ENCODE measurements around the gene SWT1.
"Not testable (repeated sequence)": the region's sequence is repeated elsewhere in the genome, so short reads cannot be mapped to it uniquely, and the experiment has no call there.

The SWT1 gene

GRCh38 chr1:185244015-185244747 lies 87.2 kb downstream of the SWT1 start:
- no peak overlapping the region for H3K27ac Mint-ChIP-seq
- H3K27me3 Mint-ChIP-seq, result no peaks in the 10 kb centered on the region
- peak; percentile 28 for DNase-seq

GRCh38 chr1:185245466-185245865 lies 88.5 kb downstream of the SWT1 start:
- no peaks in the 10 kb centered on the region for H3K9me3 Mint-ChIP-seq
- CTCF ChIA-PET, result no interaction called here
- H3K4me1 Mint-ChIP-seq, result no peaks in the 10 kb centered on the region
- no peak for DNase-seq
- no peak overlapping the region for H3K4me3 Mint-ChIP-seq
- no peak overlapping the region for H3K27ac Mint-ChIP-seq
- H3K27me3 Mint-ChIP-seq, result no peaks in the 10 kb centered on the region
- H3K36me3 Mint-ChIP-seq, result no peaks in the 10 kb centered on the region

More at GRCh38 chr1:185244015-185244747, 87.2 kb downstream of the SWT1 start:
- CTCF ChIA-PET, result interaction anchor here (0.6 kb wide), 1 partner anchor 74 kb away, joined by 3 read pairs; no protein-coding TSS in a partner anchor
- no peaks in the 10 kb centered on the region for H3K9me3 Mint-ChIP-seq
- peaks cover 7% of the 10 kb centered on the region for H3K4me1 Mint-ChIP-seq
- no peak overlapping the region for H3K4me3 Mint-ChIP-seq
- H3K36me3 Mint-ChIP-seq, result no peaks in the 10 kb centered on the region

DNA sequence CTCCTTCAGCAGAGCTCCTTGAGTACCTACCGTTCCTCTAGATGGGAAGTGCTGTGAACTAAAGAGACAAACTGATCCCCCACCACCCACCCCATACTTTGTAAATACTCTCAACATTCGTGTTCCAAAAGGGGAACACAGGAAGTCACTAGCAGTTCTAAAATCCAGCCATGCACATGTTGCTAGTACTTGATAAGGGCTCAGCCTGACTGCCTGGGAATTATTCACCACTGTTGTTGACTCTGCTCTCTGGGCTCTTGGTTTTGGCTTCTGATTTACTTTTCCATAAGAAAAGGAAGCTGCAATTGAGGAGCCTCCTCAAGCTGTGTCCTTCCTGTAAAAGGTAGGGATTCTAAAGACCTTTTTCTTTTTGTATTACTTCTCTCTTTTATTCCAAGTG lies 92.6 kb downstream of the SWT1 start:
- H3K27ac Mint-ChIP-seq, result no peak overlapping the region
- no peak overlapping the region for H3K4me3 Mint-ChIP-seq
- CTCF ChIA-PET, result no interaction called here
- H3K9me3 Mint-ChIP-seq, result no peaks in the 10 kb centered on the region
- H3K27me3 Mint-ChIP-seq, result no peaks in the 10 kb centered on the region
- H3K36me3 Mint-ChIP-seq, result no peaks in the 10 kb centered on the region
- H3K4me1 Mint-ChIP-seq, result no peaks in the 10 kb centered on the region
- DNase-seq, result no peak

- Mint-ChIP-seq H3K9me3 (peaks cover 4% of the 10 kb centered on the region), H3K4me1 (no peaks in the 10 kb centered on the region), H3K27me3 (no peaks in the 10 kb centered on the region), H3K36me3 (peaks cover 4% of the 10 kb centered on the region), H3K27ac (no peak overlapping the region), H3K4me3 (no peak overlapping the region)
- CTCF ChIA-PET, result interaction anchor here (1.2 kb wide), 1 partner anchor 15 kb away, joined by 3 read pairs; no protein-coding TSS in a partner anchor
- no peak for DNase-seq
Observed at GRCh38 chr1:185250063-185250462, 93.1 kb downstream of the SWT1 start.

DNA sequence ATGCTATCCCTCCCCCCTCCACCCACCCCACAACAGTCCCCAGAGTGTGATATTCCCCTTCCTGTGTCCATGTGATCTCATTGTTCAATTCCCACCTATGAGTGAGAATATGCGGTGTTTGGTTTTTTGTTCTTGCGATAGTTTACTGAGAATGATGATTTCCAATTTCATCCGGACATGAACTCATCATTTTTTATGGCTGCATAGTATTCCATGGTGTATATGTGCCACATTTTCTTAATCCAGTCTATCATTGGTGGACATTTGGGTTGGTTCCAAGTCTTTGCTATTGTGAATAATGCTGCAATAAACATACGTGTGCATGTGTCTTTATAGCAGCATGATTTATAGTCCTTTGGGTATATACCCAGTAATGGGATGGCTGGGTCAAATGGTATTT lies 95.0 kb downstream of the SWT1 start:
- H3K27ac Mint-ChIP-seq, CTCF ChIA-PET, H3K4me3 Mint-ChIP-seq: not testable (repeated sequence)

DNA sequence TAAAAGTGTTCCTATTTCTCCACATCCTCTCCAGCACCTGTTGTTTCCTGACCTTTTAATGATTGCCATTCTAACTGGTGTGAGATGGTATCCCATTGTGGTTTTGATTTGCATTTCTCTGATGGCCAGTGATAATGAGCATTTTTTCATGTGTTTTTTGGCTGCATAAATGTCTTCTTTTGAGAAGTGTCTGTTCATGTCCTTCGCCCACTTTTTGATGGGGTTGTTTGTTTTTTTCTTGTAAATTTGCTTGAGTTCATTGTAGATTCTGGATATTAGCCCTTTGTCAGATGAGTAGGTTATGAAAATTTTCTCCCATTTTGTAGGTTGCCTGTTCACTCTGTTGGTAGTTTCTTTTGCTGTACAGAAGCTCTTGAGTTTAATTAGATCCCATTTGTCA lies 95.4 kb downstream of the SWT1 start:
- H3K27me3 Mint-ChIP-seq, H3K27ac Mint-ChIP-seq, DNase-seq, CTCF ChIA-PET, H3K4me1 Mint-ChIP-seq, H3K4me3 Mint-ChIP-seq, H3K36me3 Mint-ChIP-seq, H3K9me3 Mint-ChIP-seq: not testable (repeated sequence)

More for the DNA sequence above, 95.0 kb downstream of the SWT1 start:
- not testable (repeated sequence) for H3K4me1 Mint-ChIP-seq, H3K27me3 Mint-ChIP-seq, H3K36me3 Mint-ChIP-seq, H3K9me3 Mint-ChIP-seq, DNase-seq

- H3K4me3 Mint-ChIP-seq, H3K9me3 Mint-ChIP-seq, CTCF ChIA-PET, H3K27me3 Mint-ChIP-seq, DNase-seq, H3K27ac Mint-ChIP-seq, H3K36me3 Mint-ChIP-seq: not testable (repeated sequence)
- H3K4me1 Mint-ChIP-seq, result peaks cover 22% of the 10 kb centered on the region
Observed at GRCh38 chr1:185255595-185255994, 98.6 kb downstream of the SWT1 start.

GRCh38 chr1:185257116-185257949 lies 100.4 kb downstream of the SWT1 start:
- DNase-seq, H3K9me3 Mint-ChIP-seq, H3K27me3 Mint-ChIP-seq, H3K36me3 Mint-ChIP-seq, CTCF ChIA-PET: not testable (repeated sequence)
- Mint-ChIP-seq H3K4me1 (peaks cover 22% of the 10 kb centered on the region), H3K4me3 (peak overlapping the region; percentile 45), H3K27ac (peak overlapping the region; percentile 76)

DNA sequence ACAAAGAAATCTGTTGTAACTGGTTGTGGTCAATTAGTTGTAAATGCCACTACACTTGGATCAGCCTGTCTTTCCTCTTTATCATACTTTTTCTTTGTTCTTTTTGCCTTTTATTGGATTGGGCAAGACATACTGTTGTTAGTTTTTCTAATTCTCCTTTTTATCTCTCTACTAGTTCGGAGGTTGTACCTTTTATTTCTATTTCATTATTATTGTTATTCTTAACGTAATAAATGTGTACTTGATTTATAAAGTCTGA lies 100.9 kb downstream of the SWT1 start:
- peaks cover 22% of the 10 kb centered on the region for H3K4me1 Mint-ChIP-seq
- H3K27ac Mint-ChIP-seq, result peak overlapping the region; percentile 62
- no peaks in the 10 kb centered on the region for H3K27me3 Mint-ChIP-seq
- CTCF ChIA-PET, result no interaction called here
- H3K4me3 Mint-ChIP-seq, result no peak overlapping the region
- DNase-seq, result no peak
- peaks cover 6% of the 10 kb centered on the region for H3K36me3 Mint-ChIP-seq
- peaks cover 4% of the 10 kb centered on the region for H3K9me3 Mint-ChIP-seq

GRCh38 chr1:185258676-185259075 lies 101.7 kb downstream of the SWT1 start:
- H3K27ac Mint-ChIP-seq, result no peak overlapping the region
- no peak for DNase-seq
- peaks cover 6% of the 10 kb centered on the region for H3K36me3 Mint-ChIP-seq
- CTCF ChIA-PET, result no interaction called here
- H3K27me3 Mint-ChIP-seq, result no peaks in the 10 kb centered on the region
- H3K4me1 Mint-ChIP-seq, result peaks cover 22% of the 10 kb centered on the region
- no peak overlapping the region for H3K4me3 Mint-ChIP-seq
- H3K9me3 Mint-ChIP-seq, result peaks cover 4% of the 10 kb centered on the region

- H3K4me1 Mint-ChIP-seq, result peaks cover 22% of the 10 kb centered on the region
- CTCF ChIA-PET, result no interaction called here
- H3K9me3 Mint-ChIP-seq, result no peaks in the 10 kb centered on the region
- no peaks in the 10 kb centered on the region for H3K27me3 Mint-ChIP-seq
- H3K27ac Mint-ChIP-seq, result no peak overlapping the region
- DNase-seq, result no peak
- peaks cover 2% of the 10 kb centered on the region for H3K36me3 Mint-ChIP-seq
- H3K4me3 Mint-ChIP-seq, result no peak overlapping the region
Observed at GRCh38 chr1:185260611-185261010, 103.6 kb downstream of the SWT1 start.

- H3K27ac Mint-ChIP-seq, result no peak overlapping the region
- CTCF ChIA-PET, result no interaction called here
- H3K9me3 Mint-ChIP-seq, result no peaks in the 10 kb centered on the region
- no peak for DNase-seq
- H3K4me3 Mint-ChIP-seq, result no peak overlapping the region
- peaks cover 17% of the 10 kb centered on the region for H3K4me1 Mint-ChIP-seq
- no peaks in the 10 kb centered on the region for H3K27me3 Mint-ChIP-seq
- H3K36me3 Mint-ChIP-seq, result peaks cover 2% of the 10 kb centered on the region
Observed at GRCh38 chr1:185262151-185262550, 105.2 kb downstream of the SWT1 start.

- Mint-ChIP-seq H3K27me3 (no peaks in the 10 kb centered on the region), H3K4me1 (peaks cover 8% of the 10 kb centered on the region), H3K36me3 (peaks cover 2% of the 10 kb centered on the region), H3K4me3 (no peak overlapping the region), H3K27ac (no peak overlapping the region), H3K9me3 (no peaks in the 10 kb centered on the region)
- DNase-seq, result no peak
- CTCF ChIA-PET, result no interaction called here
Observed at GRCh38 chr1:185263292-185263691, 106.3 kb downstream of the SWT1 start.

GRCh38 chr1:185263780-185264179 lies 106.8 kb downstream of the SWT1 start:
- Mint-ChIP-seq H3K4me3 (no peak overlapping the region), H3K9me3 (no peaks in the 10 kb centered on the region), H3K27me3 (no peaks in the 10 kb centered on the region), H3K36me3 (no peaks in the 10 kb centered on the region), H3K4me1 (peaks cover 3% of the 10 kb centered on the region), H3K27ac (no peak overlapping the region)
- DNase-seq, result no peak
- CTCF ChIA-PET, result interaction anchor here (1.7 kb wide), 1 partner anchor 17 kb away, joined by 3 read pairs; no protein-coding TSS in a partner anchor

DNA sequence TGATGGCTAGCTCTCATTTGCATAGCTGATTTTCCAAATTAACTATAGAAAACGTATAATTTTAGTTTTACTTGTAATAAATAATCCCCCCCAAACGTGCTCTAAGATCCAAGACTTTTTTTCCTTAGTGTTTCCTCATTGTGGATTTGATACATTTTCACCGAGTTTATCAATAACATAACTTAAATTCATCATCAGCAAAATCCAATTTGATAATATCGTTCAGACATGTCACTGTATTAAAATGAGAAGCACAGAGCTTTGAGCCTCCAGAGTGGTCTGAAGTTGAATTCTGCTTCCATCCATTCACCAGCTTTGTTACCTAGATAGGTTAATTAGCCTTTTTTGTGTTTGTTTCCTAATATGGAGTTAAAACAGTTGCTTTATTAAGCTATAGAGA lies 108.3 kb downstream of the SWT1 start:
- CTCF ChIA-PET, result interaction anchor here (0.9 to 1.7 kb wide), 2 partner anchors 14 to 15 kb away, joined by 3 read pairs; no protein-coding TSS in a partner anchor
- no peaks in the 10 kb centered on the region for H3K27me3 Mint-ChIP-seq

More for the DNA sequence above, 108.3 kb downstream of the SWT1 start:
- H3K4me3 Mint-ChIP-seq, result no peak overlapping the region
- H3K27ac Mint-ChIP-seq, result no peak overlapping the region
- H3K9me3 Mint-ChIP-seq, result no peaks in the 10 kb centered on the region
- H3K36me3 Mint-ChIP-seq, result no peaks in the 10 kb centered on the region
- no peaks in the 10 kb centered on the region for H3K4me1 Mint-ChIP-seq
- no peak for DNase-seq
